Neural crest cell (in vitro differentiated cells): ENCODE measurements around the gene MRE11. TPM values are rescaled to one million over a fixed set of nuclear protein-coding genes. Genes with fewer than 3 reads are reported as not detected.

Experiments
- DNase-seq: peaks from one replicate; pipeline ENCODE4 v3.0.0; 2021; ENCODE audit warnings: low read depth, mixed read lengths, low spot score
- H3K27ac Mint-ChIP-seq: one replicate; pipeline ENCODE4 v1.8.0; 2021; ENCODE audit warnings: mild to moderate bottlenecking, mixed read lengths; ENCODE audit not compliant: unreplicated experiment
- H3K27me3 Mint-ChIP-seq: 2 replicates; pipeline ENCODE4 v1.8.0; 2021; ENCODE audit warnings: low read depth, mild to moderate bottlenecking, mixed read lengths
- H3K36me3 Mint-ChIP-seq: 2 replicates; pipeline ENCODE4 v1.8.0; 2021; ENCODE audit warnings: low read depth, mild to moderate bottlenecking, mixed read lengths
- H3K4me1 Mint-ChIP-seq: 2 replicates; pipeline ENCODE4 v1.8.0; 2021; ENCODE audit warnings: mixed read lengths
- H3K4me3 Mint-ChIP-seq: one replicate; pipeline ENCODE4 v1.8.0; 2021; ENCODE audit warnings: mild to moderate bottlenecking, mixed read lengths
- H3K9me3 Mint-ChIP-seq: 2 replicates; pipeline ENCODE4 v1.8.0; 2021; ENCODE audit warnings: mixed read lengths
- total RNA-seq: library from RNA; stranded (reverse); gene quantifications from 2 replicates; pipeline ENCODE4 v1.2.1, GENCODE V29; 2021
- TF ChIP-seq, protein P1 (sequence below): fragments of 200-600 bp; sonication (generic); conservative IDR thresholded peaks from 2 replicates; pipeline ENCODE4 v1.5.0; 2021; ENCODE audit warnings: antibody characterized with exemption, mild to moderate bottlenecking

Gene MRE11
- total RNA-seq, 1 donor from 2014 or later, result 39.4 TPM

DNA sequence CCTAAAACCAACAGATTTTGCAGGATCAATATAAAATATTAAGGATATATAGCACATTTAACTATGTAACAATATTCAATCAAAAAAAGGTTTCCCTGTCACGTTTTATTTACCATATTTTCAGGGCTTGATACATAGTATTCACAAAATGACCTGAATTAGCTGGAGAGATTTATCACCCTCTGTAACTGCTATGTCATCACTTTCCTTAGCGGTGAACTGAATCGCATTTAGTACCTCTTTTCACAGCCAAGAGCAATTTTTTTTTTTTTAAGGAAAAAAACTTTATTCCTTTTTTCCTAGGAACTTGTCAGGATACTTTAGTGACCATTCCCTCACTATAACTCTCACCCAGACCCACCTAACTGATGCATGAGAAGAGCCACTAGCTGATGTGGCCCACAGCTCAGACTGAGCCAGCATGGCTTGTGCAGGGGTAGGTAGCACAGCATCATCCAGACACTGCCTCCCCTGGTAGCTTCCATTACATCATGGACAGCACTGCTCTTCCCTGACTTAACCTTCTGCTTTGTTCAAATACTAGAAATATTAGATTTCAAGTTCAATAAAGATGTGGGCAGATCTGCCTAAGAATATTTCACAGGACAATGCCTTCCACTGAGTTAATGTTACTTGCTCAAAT, 75.4 kb downstream of the MRE11 start:
- H3K27ac Mint-ChIP-seq, result no peak overlapping the region
- H3K9me3 Mint-ChIP-seq, result no peaks in the 10 kb centered on the region
- H3K27me3 Mint-ChIP-seq, result no peaks in the 10 kb centered on the region
- H3K4me3 Mint-ChIP-seq, result no peak overlapping the region
- TF ChIP-seq, protein P1, sequence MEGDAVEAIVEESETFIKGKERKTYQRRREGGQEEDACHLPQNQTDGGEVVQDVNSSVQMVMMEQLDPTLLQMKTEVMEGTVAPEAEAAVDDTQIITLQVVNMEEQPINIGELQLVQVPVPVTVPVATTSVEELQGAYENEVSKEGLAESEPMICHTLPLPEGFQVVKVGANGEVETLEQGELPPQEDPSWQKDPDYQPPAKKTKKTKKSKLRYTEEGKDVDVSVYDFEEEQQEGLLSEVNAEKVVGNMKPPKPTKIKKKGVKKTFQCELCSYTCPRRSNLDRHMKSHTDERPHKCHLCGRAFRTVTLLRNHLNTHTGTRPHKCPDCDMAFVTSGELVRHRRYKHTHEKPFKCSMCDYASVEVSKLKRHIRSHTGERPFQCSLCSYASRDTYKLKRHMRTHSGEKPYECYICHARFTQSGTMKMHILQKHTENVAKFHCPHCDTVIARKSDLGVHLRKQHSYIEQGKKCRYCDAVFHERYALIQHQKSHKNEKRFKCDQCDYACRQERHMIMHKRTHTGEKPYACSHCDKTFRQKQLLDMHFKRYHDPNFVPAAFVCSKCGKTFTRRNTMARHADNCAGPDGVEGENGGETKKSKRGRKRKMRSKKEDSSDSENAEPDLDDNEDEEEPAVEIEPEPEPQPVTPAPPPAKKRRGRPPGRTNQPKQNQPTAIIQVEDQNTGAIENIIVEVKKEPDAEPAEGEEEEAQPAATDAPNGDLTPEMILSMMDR, result no peak
- DNase-seq, result no peak
- H3K36me3 Mint-ChIP-seq, result peaks cover 8% of the 10 kb centered on the region
- H3K4me1 Mint-ChIP-seq, result no peaks in the 10 kb centered on the region

DNA sequence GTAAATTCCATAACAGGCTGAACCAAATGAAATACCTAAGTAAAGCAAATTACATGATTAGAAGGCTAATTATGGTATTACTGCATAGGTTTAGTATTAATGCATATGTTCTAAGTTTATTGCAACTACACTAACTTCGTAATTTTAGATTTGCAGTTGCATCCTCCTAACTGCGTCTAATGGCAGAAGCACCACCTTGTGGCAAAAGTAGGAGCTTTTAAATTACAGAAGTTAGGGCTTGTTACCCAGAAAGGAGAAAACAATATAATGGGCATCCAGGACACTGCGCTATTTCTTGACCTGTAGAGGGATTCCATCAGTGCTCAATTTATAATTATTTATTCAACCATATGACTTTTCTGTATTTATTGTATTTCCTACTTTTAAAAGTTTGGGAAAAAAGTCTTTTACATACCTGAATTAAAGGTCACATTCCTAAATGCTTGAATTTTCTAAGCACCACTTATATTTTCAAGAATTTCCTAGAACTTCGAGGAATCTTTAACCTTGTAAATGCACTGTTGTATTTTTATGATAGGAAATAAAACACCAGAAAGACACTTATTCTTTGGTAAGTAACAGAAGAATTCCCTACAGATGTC, 76.2 kb downstream of the MRE11 start:
- Mint-ChIP-seq H3K9me3 (no peaks in the 10 kb centered on the region), H3K4me3 (no peak overlapping the region), H3K27ac (no peak overlapping the region), H3K36me3 (peaks cover 8% of the 10 kb centered on the region), H3K4me1 (no peaks in the 10 kb centered on the region), H3K27me3 (no peaks in the 10 kb centered on the region)
- DNase-seq, result no peak
- TF ChIP-seq, protein P1, result peak; percentile 67

DNA sequence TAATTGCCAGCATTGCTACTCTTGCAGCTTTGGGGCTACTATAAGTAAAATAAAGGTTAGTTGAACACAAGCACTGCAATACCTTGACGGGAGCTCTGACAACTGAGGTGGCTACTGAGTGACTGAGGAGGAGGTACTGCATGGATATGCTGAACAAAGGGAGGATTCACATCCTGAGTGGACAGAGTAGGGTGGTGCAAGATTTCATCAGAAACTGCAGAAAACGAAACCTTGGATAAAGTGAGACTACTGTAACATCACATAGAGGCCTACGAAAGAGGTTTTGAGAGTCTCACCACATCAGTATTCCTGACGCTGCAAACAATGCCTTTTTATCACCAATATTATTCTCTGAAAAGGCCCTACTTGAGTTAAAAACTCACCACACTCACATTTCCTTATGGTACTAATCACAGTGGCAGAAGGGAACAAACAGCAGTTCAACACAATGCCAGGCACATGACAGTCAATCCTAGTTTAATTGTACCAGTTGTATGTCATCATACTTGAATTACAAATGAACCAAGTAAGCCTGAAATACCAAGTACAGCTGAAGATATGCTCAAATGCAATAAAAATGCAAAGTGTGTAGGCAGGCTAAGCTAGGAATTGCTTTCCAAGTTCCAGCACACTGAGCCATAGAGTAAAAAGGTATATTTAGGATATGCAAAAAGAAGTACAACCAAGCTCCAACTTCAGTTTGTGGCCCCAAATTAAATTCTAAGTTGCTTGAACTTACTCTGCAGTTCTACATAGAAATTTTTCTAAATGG, 88.4 kb downstream of the MRE11 start:
- TF ChIP-seq, protein P1, result no peak
- peaks cover 27% of the 10 kb centered on the region for H3K27me3 Mint-ChIP-seq
- H3K36me3 Mint-ChIP-seq, result peaks cover 20% of the 10 kb centered on the region
- DNase-seq, result no peak
- H3K27ac Mint-ChIP-seq, result no peak overlapping the region
- H3K4me3 Mint-ChIP-seq, result no peak overlapping the region
- peaks cover 8% of the 10 kb centered on the region for H3K9me3 Mint-ChIP-seq
- H3K4me1 Mint-ChIP-seq, result peaks cover 8% of the 10 kb centered on the region

DNA sequence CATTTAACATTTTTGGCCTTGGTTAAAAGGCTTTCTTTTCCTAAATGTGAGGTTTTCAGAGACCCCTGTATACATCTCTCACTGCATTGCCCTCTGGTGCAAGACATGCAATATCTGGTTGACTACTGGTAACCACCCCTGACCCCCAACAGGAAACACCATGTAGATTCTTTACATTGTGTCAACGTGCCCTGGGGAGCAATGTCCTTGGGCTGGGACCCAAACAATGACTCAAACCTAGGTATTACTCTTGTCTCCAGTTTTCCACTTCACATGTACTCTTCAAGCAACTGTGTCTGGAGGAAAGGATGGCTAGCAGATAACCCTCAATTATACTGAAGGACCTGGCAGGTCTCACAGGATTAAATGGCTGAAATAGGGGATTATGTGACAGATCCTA, 91.3 kb downstream of the MRE11 start:
- H3K4me1 Mint-ChIP-seq, result peaks cover 20% of the 10 kb centered on the region
- peaks cover 5% of the 10 kb centered on the region for H3K36me3 Mint-ChIP-seq
- peaks cover 2% of the 10 kb centered on the region for H3K9me3 Mint-ChIP-seq
- peak overlapping the region; percentile 70 for H3K4me3 Mint-ChIP-seq
- TF ChIP-seq, protein P1, result no peak
- DNase-seq, result no peak
- H3K27ac Mint-ChIP-seq, result no peak overlapping the region
- H3K27me3 Mint-ChIP-seq, result peaks cover 51% of the 10 kb centered on the region

DNA sequence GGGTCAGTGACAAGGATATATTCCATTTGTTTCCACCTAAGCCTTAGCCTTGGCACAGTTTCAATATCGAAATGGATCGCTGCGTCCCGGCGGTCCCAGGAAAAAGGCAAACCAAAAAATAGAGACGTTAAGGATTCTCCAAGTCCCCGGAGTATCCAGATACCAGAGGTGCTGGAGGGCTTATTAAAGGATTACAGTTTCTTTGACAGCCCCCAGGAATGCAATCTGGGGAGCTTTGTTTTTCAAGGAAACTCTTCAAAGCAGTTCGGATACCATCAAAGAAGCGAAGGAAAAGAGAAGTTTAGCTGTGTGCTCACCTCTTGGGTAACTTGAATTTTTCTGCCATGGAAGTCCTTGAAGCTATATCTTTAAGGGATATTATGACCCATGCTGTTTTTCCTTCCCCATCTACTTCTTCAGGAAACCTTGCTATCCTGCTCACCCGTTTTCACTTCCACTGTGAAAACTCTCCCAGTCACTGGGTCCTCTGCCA, 91.8 kb downstream of the MRE11 start:
- no peak for DNase-seq

More for the DNA sequence above, 91.8 kb downstream of the MRE11 start:
- TF ChIP-seq, protein P1, result no peak
- Mint-ChIP-seq H3K9me3 (no peaks in the 10 kb centered on the region), H3K4me3 (peak overlapping the region; percentile 70), H3K27me3 (peaks cover 54% of the 10 kb centered on the region), H3K4me1 (peaks cover 20% of the 10 kb centered on the region), H3K27ac (no peak overlapping the region), H3K36me3 (peaks cover 2% of the 10 kb centered on the region)
